ENCODE data around the gene TAS2R40. TPM values are rescaled to one million over a fixed set of nuclear protein-coding genes. Genes with fewer than 3 reads are reported as not detected.

The TAS2R40 gene
- total and polyA plus RNA-seq, 10 of the 15 experiments (the other 5 are each of a cell fraction or from before 2014, with no cell fraction given): not detected

GRCh38 chr7:143214789-143215679 is 6.8 kb upstream of the TAS2R40 start (continued):
- TF ChIP-seq ZNF592 (IDR thresholded peaks at IDR 0.05) (peak; percentile 87; the same call in 1 of the 2 replicates), LARP7 (IDR thresholded peaks at IDR 0.05) (no peak), MEF2A (IDR thresholded peaks at IDR 0.05; ENCODE audit: insufficient read depth, low read depth, low read length) (0 out of 2 replicates have a peak, but pooled peaks have one; percentile 35), BHLHE40 (IDR thresholded peaks at IDR 0.05; ENCODE audit: borderline replicate concordance in 1 of 2, low read depth in 2 of 2, low read length in 1 of 2) (0 out of 4 replicates have a peak, but pooled peaks of 1 of the 2 experiments have one; percentile 48), NR2C1 (IDR thresholded peaks at IDR 0.05) (no peak), RB1 (IDR thresholded peaks at IDR 0.05; ENCODE audit: borderline replicate concordance) (peak; percentile 59; the same call in 1 of the 2 replicates), POLR2A (IDR thresholded peaks at IDR 0.05; ENCODE audit: low read depth, low read length) (no peak), ATF3 (IDR thresholded peaks at IDR 0.05; ENCODE audit: borderline replicate concordance, extremely low read depth, low read depth, low read length) (peak; percentile 74; the same call in 1 of the 2 replicates), RUNX3 (IDR thresholded peaks at IDR 0.05; ENCODE audit: low read length) (peak; percentile 40; the same call in 1 of the 2 replicates), USF1 (IDR thresholded peaks at IDR 0.05; ENCODE audit: borderline replicate concordance, extremely low read length, insufficient read depth, low read depth, low read length) (no peak), WRNIP1 (IDR thresholded peaks at IDR 0.05; ENCODE audit: borderline replicate concordance, low read depth, low read length) (peak; percentile 53; the same call in 1 of the 2 replicates), MAX (IDR thresholded peaks at IDR 0.05; ENCODE audit: low read depth, low read length) (no peak), ETV6 (conservative IDR thresholded peaks at IDR 0.05 in 1 of 2, IDR thresholded peaks at IDR 0.05 in 1 of 2; ENCODE audit: borderline replicate concordance in 1 of 2, low read depth in 1 of 2) (no peak), SMC3 (IDR thresholded peaks at IDR 0.05; ENCODE audit: borderline replicate concordance, low read length) (peak; percentile 100)
